Erythroblast (primary cell): ENCODE measurements around the gene NOP53.

Experiments
- GATA1 ChIP-seq: IDR thresholded peaks from 2 replicates; pipeline ENCODE4 v1.6.1; 2011; ENCODE audit warnings: low read depth, mild to moderate bottlenecking, control low read depth, low read length, moderate library complexity
- POLR2A ChIP-seq: IDR thresholded peaks from 2 replicates; pipeline ENCODE4 v1.6.1; 2011; ENCODE audit warnings: mild to moderate bottlenecking, low read length

DNA sequence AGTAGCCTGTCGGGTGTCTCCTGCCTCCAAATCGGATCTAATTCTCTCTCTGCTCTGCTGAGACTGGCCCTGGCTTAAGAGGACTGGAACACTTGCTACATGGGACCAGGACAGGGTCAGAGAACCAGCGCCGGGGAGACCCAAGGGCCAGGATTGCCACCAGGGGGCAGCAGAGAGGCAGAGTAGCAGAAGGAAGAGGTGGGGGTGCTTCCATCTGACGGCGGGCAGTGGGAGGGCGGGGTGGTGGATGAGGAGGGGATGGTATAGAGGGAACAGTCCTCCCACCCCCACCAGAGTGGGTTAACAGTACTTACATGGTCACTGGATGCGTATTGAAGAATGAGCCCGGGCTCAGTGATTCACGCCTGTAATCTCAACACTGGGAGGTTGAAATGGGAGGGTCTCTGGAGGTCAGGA is 45.1 kb downstream of the NOP53 start:
- no peak for TF ChIP-seq POLR2A
- no peak for TF ChIP-seq GATA1
